NCI-H345 (cell line): ENCODE data around the gene HPSE.
"Not testable (repeated sequence)": the region's sequence is repeated elsewhere in the genome, so short reads cannot be mapped to it uniquely, and the experiment has no call there.

Source experiments
- DNase-seq: peaks from one replicate; lab custom pipeline; 2025; lab: John Stamatoyannopoulos, UW

Gene HPSE

GRCh38 chr4:83331956-83332355 lies 2.7 kb downstream of the HPSE start:
- DNase-seq: no peak

- no peak for DNase-seq
Measured at GRCh38 chr4:83329521-83330110, 5.0 kb downstream of the HPSE start.

- no peak for DNase-seq
Measured at GRCh38 chr4:83328521-83329187, 6.0 kb downstream of the HPSE start.

- no peak for DNase-seq
Measured at GRCh38 chr4:83326546-83326945, 8.1 kb downstream of the HPSE start.

- DNase-seq: not testable (repeated sequence)
Measured at GRCh38 chr4:83325306-83325705, 9.3 kb downstream of the HPSE start.

- no peak for DNase-seq
Measured at GRCh38 chr4:83323136-83323535, 11.5 kb downstream of the HPSE start.

GRCh38 chr4:83320548-83320947 lies 14.1 kb downstream of the HPSE start:
- DNase-seq: no peak

GRCh38 chr4:83318666-83319065 lies 16.0 kb downstream of the HPSE start:
- DNase-seq: no peak

GRCh38 chr4:83317671-83318070 lies 17.0 kb downstream of the HPSE start:
- DNase-seq: no peak

GRCh38 chr4:83316459-83317165 lies 18.0 kb downstream of the HPSE start:
- no peak for DNase-seq

GRCh38 chr4:83315341-83315870 lies 19.2 kb downstream of the HPSE start:
- no peak for DNase-seq

- no peak for DNase-seq
Measured at GRCh38 chr4:83308672-83309071, 26.0 kb downstream of the HPSE start.

GRCh38 chr4:83307920-83308319 lies 26.7 kb downstream of the HPSE start:
- no peak for DNase-seq

- no peak for DNase-seq
Measured at GRCh38 chr4:83305187-83305586, 29.5 kb downstream of the HPSE start.

- no peak for DNase-seq
Measured at GRCh38 chr4:83297548-83298260, 36.9 kb downstream of the HPSE start.

GRCh38 chr4:83293305-83294046 lies 41.2 kb downstream of the HPSE start:
- DNase-seq: no peak

GRCh38 chr4:83290059-83290774 lies 44.4 kb downstream of the HPSE start:
- DNase-seq: not testable (repeated sequence)

- not testable (repeated sequence) for DNase-seq
Measured at GRCh38 chr4:83288381-83288780, 46.3 kb downstream of the HPSE start.

GRCh38 chr4:83285055-83285407 lies 49.6 kb downstream of the HPSE start:
- DNase-seq: peak; percentile 6

GRCh38 chr4:83284193-83285054 lies 50.2 kb downstream of the HPSE start, which contains the start of gene COQ2:
Gene COQ2, minus strand, starts transcription at chr4:83284798. Its CDS starts 34 bp downstream, at chr4:83284764.
- peak; percentile 86 for DNase-seq
